ENCODE results near the gene KCNQ1. TPM values are rescaled to one million over a fixed set of nuclear protein-coding genes. Genes with fewer than 3 reads are reported as not detected.

KCNQ1 gene
- total RNA-seq, 1 experiment from 2014 or later, result not detected

DNA sequence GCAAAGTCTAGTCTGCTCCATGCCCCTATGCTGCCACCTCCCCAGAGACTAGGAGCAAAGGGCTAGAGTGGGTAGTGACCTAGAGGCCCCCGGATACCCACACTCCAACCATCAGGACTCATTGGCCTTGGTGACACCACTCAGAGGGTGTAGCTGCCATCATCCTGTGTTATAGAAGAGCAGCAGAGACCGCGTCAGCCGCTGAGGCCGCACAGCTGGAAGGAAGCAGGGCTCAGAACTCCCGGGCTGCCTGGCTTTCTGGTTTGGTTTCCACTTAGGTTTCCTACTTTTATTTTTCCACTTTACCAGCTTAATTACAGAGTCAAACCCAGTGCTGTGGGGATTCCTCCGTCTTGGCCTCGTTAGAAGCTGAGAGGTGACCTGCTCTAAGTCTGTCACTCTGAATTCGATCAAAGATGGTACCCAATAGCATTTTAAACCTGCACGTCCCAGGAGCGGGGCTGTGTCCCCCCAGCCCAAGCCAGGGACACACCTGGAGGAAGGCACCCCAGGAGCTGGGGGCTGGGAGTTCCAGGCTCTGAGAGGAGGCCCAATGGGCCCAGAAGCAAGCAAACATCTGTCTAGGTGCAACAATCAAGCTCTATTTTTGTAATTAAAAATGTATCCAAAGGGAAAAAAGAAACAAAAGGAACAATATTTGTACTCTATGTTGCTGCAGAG, 442.8 kb downstream of the KCNQ1 start:
- H3K9me3 Mint-ChIP-seq (ENCODE audit: unreplicated experiment), result no peaks in the 10 kb centered on the region
- TF ChIP-seq, protein P1, sequence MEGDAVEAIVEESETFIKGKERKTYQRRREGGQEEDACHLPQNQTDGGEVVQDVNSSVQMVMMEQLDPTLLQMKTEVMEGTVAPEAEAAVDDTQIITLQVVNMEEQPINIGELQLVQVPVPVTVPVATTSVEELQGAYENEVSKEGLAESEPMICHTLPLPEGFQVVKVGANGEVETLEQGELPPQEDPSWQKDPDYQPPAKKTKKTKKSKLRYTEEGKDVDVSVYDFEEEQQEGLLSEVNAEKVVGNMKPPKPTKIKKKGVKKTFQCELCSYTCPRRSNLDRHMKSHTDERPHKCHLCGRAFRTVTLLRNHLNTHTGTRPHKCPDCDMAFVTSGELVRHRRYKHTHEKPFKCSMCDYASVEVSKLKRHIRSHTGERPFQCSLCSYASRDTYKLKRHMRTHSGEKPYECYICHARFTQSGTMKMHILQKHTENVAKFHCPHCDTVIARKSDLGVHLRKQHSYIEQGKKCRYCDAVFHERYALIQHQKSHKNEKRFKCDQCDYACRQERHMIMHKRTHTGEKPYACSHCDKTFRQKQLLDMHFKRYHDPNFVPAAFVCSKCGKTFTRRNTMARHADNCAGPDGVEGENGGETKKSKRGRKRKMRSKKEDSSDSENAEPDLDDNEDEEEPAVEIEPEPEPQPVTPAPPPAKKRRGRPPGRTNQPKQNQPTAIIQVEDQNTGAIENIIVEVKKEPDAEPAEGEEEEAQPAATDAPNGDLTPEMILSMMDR (IDR thresholded peaks at IDR 0.05; ENCODE audit: unreplicated experiment), result no peak
- ChIA-PET POLR2A (interaction anchor here (1.1 to 6.9 kb wide), 6 partner anchors 42 to 487 kb away, joined by 4 to 68 read pairs (median 4); partner anchors contain the start of genes PHLDA2 and TSSC4), CTCF (interaction anchor here (0.6 to 13.1 kb wide), 31 partner anchors 10 to 583 kb away, joined by 3 to 443 read pairs (median 4); partner anchors contain the start of genes PHLDA2 and TSSC4)
- no peak overlapping the region for H3K27ac Mint-ChIP-seq (ENCODE audit: low read depth, unreplicated experiment)
- H3K4me3 Mint-ChIP-seq (ENCODE audit: unreplicated experiment), result no peak overlapping the region
- no TSS peak for BruUV-seq (replicated peaks)
- H3K27me3 Mint-ChIP-seq (ENCODE audit: insufficient read depth, unreplicated experiment), result no peaks in the 10 kb centered on the region
- no peak for DNase-seq (ENCODE audit: unreplicated experiment)
- intact Hi-C loops (cut with micrococcal nuclease), result loop anchor here (1.0 to 2.0 kb wide), 3 partner anchors 195 to 459 kb away; no protein-coding TSS in a partner anchor
- peaks cover 2% of the 10 kb centered on the region for H3K36me3 Mint-ChIP-seq (ENCODE audit: insufficient read depth, unreplicated experiment)
- H3K4me1 Mint-ChIP-seq (ENCODE audit: insufficient read depth, unreplicated experiment), result peaks cover 5% of the 10 kb centered on the region

DNA sequence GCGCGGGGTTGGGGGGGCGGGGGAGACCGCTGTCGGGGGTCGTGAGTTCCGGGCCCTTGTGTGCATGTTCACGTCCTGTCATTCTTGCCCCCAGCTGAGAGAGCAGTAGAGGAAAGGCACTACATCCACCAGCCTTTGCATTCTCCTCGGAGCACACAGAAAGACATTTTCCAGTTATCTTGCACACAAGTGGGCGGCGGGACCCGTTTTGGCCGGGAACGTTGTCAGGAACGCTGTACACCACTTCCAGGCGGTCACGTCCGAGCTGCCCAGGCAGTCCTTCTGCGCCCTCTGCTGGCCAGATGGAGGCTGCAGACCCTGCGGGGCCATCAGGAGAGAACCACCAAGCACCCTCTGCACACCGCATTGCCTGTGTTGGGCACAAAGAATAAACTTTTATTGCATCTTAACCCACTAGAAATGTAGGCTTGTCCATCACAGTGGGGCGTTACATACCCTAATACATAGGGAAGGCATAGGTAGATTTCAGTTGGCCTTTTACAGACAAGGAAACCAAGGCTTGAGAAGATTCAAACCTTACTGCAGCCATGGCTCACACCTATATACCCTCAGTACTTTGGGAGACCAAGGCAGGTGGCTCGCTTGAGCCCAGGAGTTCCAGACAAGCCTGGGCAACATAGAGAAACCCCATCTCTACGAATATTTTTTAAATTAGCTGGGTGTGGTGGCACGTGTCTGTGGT, 443.6 kb downstream of the KCNQ1 start:
- DNase-seq (ENCODE audit: unreplicated experiment), result peak; percentile 85
- H3K27me3 Mint-ChIP-seq (ENCODE audit: insufficient read depth, unreplicated experiment), result no peaks in the 10 kb centered on the region
- H3K9me3 Mint-ChIP-seq (ENCODE audit: unreplicated experiment), result no peaks in the 10 kb centered on the region
- intact Hi-C loops (cut with micrococcal nuclease), result loop anchor here (1.0 to 2.0 kb wide), 3 partner anchors 196 to 460 kb away; no protein-coding TSS in a partner anchor
- no peak overlapping the region for H3K27ac Mint-ChIP-seq (ENCODE audit: low read depth, unreplicated experiment)
- TF ChIP-seq, protein P1 (IDR thresholded peaks at IDR 0.05; ENCODE audit: unreplicated experiment), result peak; percentile 92
- no peaks in the 10 kb centered on the region for H3K36me3 Mint-ChIP-seq (ENCODE audit: insufficient read depth, unreplicated experiment)
- ChIA-PET POLR2A (interaction anchor here (1.1 to 6.9 kb wide), 6 partner anchors 41 to 488 kb away, joined by 4 to 68 read pairs (median 4); partner anchors contain the start of genes PHLDA2 and TSSC4), CTCF (interaction anchor here (0.6 to 13.1 kb wide), 25 partner anchors 10 to 584 kb away, joined by 3 to 443 read pairs (median 4); partner anchors contain the start of gene PHLDA2)
- H3K4me1 Mint-ChIP-seq (ENCODE audit: insufficient read depth, unreplicated experiment), result peaks cover 5% of the 10 kb centered on the region
- BruUV-seq (replicated peaks), result no TSS peak
- no peak overlapping the region for H3K4me3 Mint-ChIP-seq (ENCODE audit: unreplicated experiment)

DNA sequence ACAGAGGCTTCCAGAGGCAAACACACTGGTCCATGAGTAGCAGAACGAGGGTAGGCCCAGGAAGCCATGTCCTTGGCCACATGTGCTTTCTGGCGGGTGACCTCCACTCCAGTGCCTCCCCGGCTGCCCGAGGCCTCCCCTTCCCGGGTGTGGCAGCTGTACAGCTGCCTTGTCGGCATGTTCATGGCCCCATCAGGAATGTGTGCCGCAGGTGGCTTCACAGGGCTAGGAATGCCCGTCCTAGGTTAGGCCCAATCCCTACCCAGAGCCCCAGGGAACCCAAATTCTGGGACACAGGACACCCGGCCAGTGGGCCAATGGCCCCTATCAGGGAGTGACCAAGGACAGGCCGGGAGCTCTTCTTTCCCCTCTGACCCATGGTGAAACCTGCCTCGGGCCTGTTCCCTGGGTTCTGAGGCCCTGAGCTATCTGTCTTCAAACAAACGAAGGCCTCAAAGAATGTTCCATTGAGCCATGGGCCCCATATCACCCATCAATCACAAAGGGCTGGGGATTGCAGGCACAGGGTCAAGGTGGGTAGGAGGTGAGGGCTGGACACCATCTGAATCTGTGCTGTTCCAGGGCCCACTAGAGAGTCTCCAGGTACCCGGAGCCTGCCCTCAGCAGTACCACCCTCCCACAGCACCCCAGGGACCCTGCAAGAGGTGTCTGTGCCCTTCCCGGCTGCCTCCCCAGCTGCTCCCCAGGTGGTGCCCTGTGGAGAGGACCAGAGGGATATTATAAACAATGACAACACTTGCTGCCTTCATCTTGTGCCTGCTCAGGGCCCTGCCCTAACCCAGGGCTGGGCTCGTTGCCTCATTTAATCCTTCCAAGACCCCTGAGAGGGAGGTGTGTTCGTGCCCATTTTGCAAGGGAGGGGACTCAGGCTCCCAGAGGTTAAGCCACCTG, 444.8 kb downstream of the KCNQ1 start:
- Mint-ChIP-seq H3K4me1 (ENCODE audit: insufficient read depth, unreplicated experiment) (peaks cover 5% of the 10 kb centered on the region), H3K27ac (ENCODE audit: low read depth, unreplicated experiment) (no peak overlapping the region), H3K9me3 (ENCODE audit: unreplicated experiment) (no peaks in the 10 kb centered on the region), H3K27me3 (ENCODE audit: insufficient read depth, unreplicated experiment) (no peaks in the 10 kb centered on the region), H3K36me3 (ENCODE audit: insufficient read depth, unreplicated experiment) (no peaks in the 10 kb centered on the region), H3K4me3 (ENCODE audit: unreplicated experiment) (no peak overlapping the region)
- DNase-seq (ENCODE audit: unreplicated experiment), result no peak
- ChIA-PET CTCF (interaction anchor here (0.6 to 13.1 kb wide), 13 partner anchors 27 to 469 kb away, joined by 3 to 443 read pairs (median 5); partner anchors contain the start of gene PHLDA2), POLR2A (interaction anchor here (0.8 to 6.9 kb wide), 8 partner anchors 12 to 489 kb away, joined by 3 to 68 read pairs (median 7); partner anchors contain the start of gene PHLDA2)
- intact Hi-C loops (cut with micrococcal nuclease), result loop anchor here (2.0 kb wide), 2 partner anchors 41 to 197 kb away; no protein-coding TSS in a partner anchor
- TF ChIP-seq, protein P1 (IDR thresholded peaks at IDR 0.05; ENCODE audit: unreplicated experiment), result no peak
- no TSS peak for BruUV-seq (replicated peaks)

Measured in MCF 10A (cell line).